HG03571 (cell line): ENCODE results near the gene PLA2G5.

Experiments used
- ATAC-seq: cut with Tn5 transposase; IDR thresholded peaks from one replicate; pipeline ENCODE4 v1.9.1; 2021; ENCODE audit not compliant: unreplicated experiment

The PLA2G5 gene

DNA sequence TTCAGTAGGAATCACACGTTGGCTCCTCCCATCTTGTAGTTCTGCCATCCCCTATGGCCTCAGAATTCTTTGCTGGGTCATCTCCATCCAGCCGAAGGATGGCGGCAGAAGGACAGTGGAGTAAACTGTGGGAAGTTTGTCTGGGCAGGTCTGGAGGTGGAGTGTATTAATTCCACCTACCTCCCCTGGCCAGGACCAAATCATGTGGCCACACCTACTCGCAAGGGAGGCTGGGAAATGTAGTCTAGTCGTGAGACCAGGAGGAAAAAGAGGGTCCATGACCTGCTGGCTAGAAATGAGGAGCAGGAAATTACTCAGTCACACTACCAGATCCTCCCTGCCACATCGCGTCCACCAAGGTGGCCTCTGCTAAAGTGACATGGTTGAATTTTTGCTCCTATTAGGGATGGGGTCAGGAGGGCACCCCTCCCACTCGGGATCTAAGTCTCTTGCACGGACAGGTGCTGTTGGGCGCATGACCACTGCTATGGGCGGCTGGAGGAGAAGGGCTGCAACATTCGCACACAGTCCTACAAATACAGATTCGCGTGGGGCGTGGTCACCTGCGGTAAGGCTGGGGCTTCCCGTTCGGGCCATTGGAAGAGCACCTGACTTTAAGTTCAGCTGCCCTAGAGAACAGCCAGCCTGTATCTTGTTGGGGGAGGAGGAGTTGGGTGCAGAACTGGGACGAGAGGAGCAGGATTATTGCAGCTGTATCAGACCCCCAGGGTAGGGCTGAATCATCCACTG lies 19.5 kb downstream of the PLA2G5 start:
- no peak for ATAC-seq

GRCh38 chr1:20090119-20090518 lies 20.1 kb downstream of the PLA2G5 start:
- no peak for ATAC-seq

DNA sequence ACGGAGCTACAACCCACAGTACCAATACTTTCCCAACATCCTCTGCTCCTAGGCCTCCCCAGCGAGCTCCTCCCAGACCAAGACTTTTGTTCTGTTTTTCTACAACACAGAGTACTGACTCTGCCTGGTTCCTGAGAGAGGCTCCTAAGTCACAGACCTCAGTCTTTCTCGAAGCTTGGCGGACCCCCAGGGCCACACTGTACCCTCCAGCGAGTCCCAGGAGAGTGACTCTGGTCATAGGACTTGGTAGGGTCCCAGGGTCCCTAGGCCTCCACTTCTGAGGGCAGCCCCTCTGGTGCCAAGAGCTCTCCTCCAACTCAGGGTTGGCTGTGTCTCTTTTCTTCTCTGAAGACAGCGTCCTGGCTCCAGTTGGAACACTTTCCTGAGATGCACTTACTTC lies 20.6 kb downstream of the PLA2G5 start:
- ATAC-seq, result no peak

DNA sequence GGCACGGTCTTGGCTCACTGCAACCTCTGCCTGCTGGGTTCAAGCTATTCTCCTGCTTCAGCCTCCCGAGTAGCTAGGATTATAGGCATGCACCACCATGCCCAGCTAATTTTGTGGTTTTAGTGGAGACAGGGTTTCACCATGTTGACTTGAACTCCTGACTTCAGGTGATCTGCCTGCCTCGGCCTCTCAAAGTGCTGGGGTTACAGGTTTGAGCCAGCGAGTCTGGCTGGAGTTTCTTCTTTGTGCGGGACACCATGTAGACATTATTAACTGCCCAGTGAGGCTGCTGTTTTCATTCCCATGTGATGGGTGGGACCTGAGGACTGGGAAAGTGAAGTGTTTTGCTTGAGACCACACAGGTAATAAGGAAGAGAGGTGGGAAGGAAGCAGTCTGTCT lies 23.3 kb downstream of the PLA2G5 start:
- no peak for ATAC-seq

DNA sequence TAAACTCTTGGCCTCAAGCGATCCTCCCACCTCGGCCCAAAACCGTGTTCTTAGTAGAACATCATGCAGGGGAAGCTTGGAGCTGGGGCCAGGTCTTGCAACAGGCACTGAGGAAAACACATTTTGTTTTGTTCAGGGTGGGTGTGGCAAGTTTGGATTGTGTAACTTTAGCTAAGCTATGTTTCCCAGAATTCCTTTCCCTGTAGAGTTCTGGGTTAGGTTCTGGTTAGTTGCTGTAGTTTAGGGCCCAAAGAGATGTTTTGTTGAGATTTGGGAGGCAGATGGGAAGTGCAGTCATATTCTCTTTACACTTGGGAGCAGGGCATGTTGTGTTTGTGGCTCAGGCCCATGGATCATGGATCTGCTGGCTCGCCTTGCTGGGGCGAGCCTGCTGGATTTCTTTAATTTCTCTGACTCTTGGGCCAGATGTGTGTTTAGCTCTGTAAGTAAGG lies 24.0 kb downstream of the PLA2G5 start:
- no peak for ATAC-seq

DNA sequence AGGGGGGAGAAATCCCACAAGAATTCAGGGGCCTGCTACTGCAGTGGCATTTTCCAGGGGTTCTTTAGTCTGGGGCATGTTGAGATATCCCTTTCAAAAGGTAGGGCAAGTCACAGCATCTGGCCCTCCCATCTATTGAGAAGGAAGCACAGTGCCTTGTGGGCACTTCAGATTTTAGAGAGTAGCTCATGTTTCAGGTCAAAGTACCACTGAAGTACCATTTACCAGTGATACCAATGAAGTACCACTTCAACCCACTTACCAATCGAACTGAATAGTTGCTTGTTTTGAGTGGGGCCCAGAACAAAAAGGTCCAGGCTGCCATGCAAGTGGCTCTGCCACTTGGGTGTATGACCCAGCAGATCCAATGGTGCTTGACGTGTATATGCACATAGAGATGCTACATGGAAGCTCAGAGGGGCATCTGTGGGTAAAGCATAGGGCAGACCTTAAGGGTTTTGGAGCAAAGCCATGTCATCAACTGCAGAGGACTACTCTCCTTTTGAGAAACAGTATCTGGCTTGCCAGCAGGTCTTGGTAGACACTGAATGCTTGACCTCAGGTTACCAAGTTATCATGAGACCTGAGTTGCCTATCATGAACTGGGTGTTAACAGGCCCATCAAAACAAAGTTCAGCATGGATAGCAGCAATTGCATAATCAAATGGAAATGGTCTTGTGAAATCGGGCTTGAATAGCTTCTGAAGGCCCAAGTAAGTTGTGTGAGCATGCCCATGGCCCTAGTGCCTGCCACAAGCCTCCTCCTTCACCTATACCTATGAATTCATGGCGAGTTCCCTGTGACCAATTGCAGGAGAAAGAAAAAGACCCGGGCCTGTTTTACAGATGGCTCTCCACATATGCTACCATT lies 25.8 kb downstream of the PLA2G5 start:
- no peak for ATAC-seq

DNA sequence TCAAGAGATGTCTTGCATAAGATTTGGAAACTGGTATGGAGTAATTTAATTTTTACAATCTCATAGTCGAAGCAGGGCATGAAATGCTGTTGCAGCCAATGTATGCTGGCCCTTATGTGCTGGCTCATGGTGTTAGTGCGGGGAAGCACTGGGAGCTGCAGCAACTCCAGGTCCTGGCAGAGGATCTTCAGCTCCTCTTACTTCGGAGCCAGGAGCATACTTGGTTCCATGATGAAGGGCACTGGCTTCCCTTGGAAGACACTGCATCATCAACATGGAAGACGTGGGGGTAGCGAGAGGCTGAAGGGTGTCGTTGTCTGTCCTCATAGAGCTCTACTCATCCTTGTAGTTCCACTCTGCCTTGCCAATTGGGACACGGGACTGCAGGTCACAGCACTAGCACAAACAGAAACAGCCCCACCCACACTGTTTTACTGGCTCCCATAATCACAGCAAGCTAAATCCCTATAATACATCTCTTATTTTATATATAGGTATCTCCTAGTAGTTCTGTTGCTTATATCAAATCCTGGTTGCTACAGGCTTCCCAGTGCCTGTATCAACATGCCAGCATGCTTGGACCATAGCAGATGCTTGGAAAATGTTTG lies 26.9 kb downstream of the PLA2G5 start:
- no peak for ATAC-seq

DNA sequence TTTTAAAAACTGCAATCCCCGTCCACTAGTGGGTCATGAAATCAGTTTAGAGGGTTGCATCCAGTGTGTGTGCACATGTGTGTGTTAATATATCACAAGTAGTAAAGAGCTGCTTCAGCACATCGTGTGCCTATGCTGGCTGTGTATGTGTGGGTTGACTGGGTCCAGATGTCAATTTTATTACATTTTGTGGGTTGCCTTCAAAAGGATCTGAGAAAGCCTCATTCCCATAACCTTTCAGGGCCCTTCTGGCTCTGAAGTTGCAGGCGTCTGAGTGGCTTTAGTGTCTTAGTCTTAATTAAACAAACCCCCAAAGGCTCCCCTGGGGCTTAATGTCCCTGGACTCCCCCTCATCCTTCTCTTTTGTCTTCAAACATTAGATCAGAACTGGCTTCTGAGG lies 29.5 kb downstream of the PLA2G5 start:
- ATAC-seq, result no peak

GRCh38 chr1:20100632-20101355 lies 30.8 kb downstream of the PLA2G5 start:
- ATAC-seq, result no peak

GRCh38 chr1:20102875-20103274 lies 32.9 kb downstream of the PLA2G5 start:
- ATAC-seq, result no peak

DNA sequence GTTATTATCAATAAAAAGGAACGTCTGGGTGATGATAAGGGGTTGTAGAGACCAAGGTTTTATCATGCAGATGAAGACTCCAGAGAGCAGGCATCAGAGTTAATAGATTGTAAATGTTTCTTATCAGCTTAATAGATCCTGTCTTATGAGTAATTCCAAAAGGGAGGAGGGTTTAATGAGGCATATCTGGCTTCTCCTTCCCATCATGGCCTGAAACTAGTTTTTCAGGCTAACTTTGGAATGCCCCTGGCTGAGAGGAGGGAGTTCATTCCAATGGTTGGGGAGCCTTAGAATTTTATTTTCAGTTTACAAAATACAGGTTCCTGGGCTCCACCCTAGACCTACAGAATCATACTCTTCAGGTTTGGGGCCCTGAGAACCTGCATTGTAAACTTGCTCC lies 35.9 kb downstream of the PLA2G5 start:
- no peak for ATAC-seq

DNA sequence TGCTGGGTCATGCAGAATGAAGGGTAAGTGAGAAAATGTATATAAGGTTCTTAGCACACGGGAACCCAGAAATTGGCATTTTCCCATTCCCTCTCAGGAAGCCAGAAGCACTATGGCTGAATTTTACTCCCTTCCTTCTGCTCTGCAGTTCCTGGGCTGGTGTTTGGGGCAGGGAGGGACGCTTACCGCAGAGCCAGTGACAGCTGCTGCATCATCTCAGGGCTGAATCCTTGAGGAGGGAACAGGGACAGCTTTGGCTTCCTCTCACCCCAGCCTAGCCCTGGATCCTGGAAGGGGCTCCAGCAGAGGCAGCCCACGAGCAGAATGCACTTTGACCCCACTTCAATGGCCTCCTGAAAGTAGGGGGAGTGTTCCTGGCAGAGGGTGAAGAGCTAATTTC lies 37.4 kb downstream of the PLA2G5 start:
- ATAC-seq, result no peak

DNA sequence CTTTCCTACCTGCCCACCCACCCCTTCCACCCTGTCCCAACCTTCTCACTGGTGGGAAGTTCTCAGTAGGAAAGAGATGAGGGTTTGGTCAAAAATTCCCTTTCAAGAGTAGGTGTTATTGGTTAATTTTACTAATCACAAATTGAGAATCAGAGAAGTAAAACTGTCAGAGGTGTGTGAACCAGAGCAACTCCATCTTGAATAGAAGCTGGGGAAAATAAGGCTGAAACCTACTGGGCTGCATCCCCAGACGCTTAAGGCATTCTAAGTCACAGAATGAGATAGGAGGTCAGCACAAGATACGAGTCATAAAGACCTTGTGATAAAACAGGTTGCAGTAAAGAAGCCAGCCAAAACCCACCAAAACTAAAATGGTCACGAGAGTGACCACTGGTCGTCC lies 37.8 kb downstream of the PLA2G5 start:
- ATAC-seq, result no peak

- ATAC-seq, result no peak
Observed at GRCh38 chr1:20108366-20109123, 38.6 kb downstream of the PLA2G5 start.

GRCh38 chr1:20109223-20109856 lies 39.3 kb downstream of the PLA2G5 start:
- no peak for ATAC-seq

DNA sequence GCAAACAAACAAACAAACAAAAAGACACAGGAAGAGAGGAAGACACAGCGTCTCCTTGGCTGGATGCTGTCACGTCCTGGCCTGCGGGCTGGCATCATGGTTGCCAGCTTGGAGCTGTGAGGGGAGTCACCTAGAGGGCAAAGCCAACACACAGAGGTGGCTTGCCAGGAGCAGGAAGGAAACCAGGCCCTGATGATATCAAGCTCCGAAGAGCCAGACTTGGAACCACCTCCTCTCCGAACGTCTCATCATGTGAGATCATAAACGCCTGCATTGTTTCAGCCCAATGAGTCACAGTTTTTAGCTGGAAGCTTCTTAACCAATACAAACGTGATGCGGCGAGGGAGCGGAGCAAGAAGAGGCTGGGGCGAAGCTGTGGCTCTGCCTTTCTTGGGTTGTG lies 40.7 kb downstream of the PLA2G5 start:
- no peak for ATAC-seq

- ATAC-seq, result no peak
Observed at GRCh38 chr1:20111452-20111851, 41.5 kb downstream of the PLA2G5 start.

DNA sequence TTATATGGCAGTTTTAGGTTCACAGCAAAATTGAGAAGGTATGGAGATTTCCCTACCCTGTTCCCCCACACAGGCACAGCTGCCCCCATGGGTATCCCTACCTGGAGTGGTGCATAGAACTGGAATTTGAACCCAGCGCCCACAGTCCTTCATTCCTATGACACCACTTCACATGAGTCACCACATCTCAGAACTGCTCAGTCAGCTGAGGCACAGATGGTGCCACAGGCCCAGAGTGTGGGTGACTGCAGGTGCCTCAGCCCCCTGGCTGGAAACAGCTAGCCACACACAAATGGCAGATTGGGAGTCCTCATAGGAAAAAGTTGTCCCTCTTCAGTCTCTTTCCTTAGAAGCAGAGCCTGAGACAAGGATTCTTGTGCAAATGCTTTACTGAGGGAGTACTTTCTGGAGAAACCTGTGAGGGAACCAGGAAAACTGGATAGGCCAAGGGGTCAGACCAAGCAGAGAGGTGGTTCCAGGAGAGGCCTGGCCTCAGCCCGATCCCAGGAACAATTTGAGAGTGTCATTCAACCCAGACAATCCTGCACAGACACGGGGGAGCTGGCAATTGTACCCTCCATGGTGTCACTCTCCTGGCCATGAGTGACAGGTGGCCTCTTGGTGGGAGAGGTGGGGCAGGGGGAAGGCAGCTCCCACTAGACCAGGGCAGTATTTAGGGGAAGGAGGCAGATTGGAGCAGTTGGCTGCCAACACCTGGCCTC lies 42.4 kb downstream of the PLA2G5 start:
- no peak for ATAC-seq

- no peak for ATAC-seq
Observed at GRCh38 chr1:20114021-20114648, 44.1 kb downstream of the PLA2G5 start.
